Ovary (tissue), 9 donors: ENCODE results near the gene SPTA1. TPM values are rescaled to one million over a fixed set of nuclear protein-coding genes. Genes with fewer than 3 reads are reported as not detected.

ENCODE experiments used
- DNase-seq, 5 donors: peaks; one replicate each; pipeline ENCODE4 v3.0.0-alpha.2; 2019 to 2020
- H3K27ac ChIP-seq, 2 donors: fragments of 200-600 bp; one replicate each; pipeline versions ENCODE4 v1.5.1 to v1.8.0; 2019 to 2022
- H3K27me3 ChIP-seq: fragments of 200-600 bp; one replicate; pipeline ENCODE4 v1.8.0; 2022
- H3K36me3 ChIP-seq: fragments of 200-600 bp; sonication (generic); one replicate; pipeline ENCODE4 v1.5.1; 2019
- H3K4me1 ChIP-seq: one replicate; pipeline ENCODE4 v1.8.1; 2013; ENCODE audit warnings: mild to moderate bottlenecking, moderate library complexity; ENCODE audit not compliant: insufficient read depth
- H3K4me3 ChIP-seq: fragments of 200-600 bp; sonication (generic); one replicate; pipeline ENCODE4 v1.5.1; 2017
- H3K9me3 ChIP-seq, 2 donors: fragments of 200-600 bp in 1 of 2; sonication (generic) in 1 of 2; one replicate each; pipeline versions ENCODE4 v1.5.1 to v1.8.1; 2013 to 2019; ENCODE audit warnings: mild to moderate bottlenecking in 1 of 2, moderate library complexity in 1 of 2
- EP300 ChIP-seq: sonication (generic); formaldehyde crosslinking; IDR thresholded peaks from one replicate; pipeline ENCODE4 v1.6.1; 2017; ENCODE audit warnings: antibody characterized with exemption
- POLR2A ChIP-seq: fragments of 450-650 bp; IDR thresholded peaks from one replicate; pipeline ENCODE4 v1.6.1; 2017; ENCODE audit warnings: antibody characterized with exemption, mild to moderate bottlenecking, moderate library complexity
- WGBS, 3 donors: extraction: QIAGEN DNeasy Blood & Tissue Kit in 1 of 3; methylation state at CpG; one replicate each; pipeline versions ENCODE4 v1.1.5 to v1.1.7; 2013 to 2017; 5-methylcytosine and 5-hydroxymethylcytosine counted together
- intact Hi-C, 4 donors: fragments of 100-400 bp; cut with DNase I; formaldehyde crosslinking; loops; one replicate each; pipeline versions ENCODE4 v1.11.0 to v1.15.1; 2022 to 2023
- polyA plus RNA-seq, 2 donors: library from polyadenylated mRNA; stranded (reverse); fragments of 200-250 nt in 1 of 2; fragments of 350-450 nt in 1 of 2; fragmentation: Illumina TruSeq in 1 of 2; extraction: RNeasy Lipid Tissue Mini Kit (QIAGEN cat#74804) in 1 of 2; gene quantifications; one replicate each; pipeline ENCODE4 v1.2.3, GENCODE V29; 2013 to 2014
- total RNA-seq, 7 donors: library from RNA; depleted of rRNA in 2 of 7; stranded (reverse); fragments of >200 nt in 2 of 7; fragmentation: NEBNext Ultra II Directional in 3 of 7; extraction: Animal tissue kit (Norgen Biotek cat#: 25700) in 3 of 7; gene quantifications; one replicate each; pipeline versions ENCODE4 v1.1.0 to v1.2.4, GENCODE V29; 2016 to 2023
- TF ChIP-seq, protein P1 (sequence below), 3 donors: fragments of 450-650 bp in 2 of 3; fragments of 200-600 bp in 1 of 3; IDR thresholded peaks; one replicate each; pipeline versions ENCODE4 v1.5.1 to v1.8.0; 2016 to 2022; ENCODE audit warnings: antibody characterized with exemption in 3 of 3, mild to moderate bottlenecking in 1 of 3
- donor health status: DM: no; HTN: no; CAD: no; lungs with moderate emphysema.
- donor health status: DM: no; HTN: no; CAD: no.
- donor health status: Bipolar disorder and iron deficiency.
- donor health status: DM: yes; HTN: yes; CAD: no.
- donor health status: DM: no; HTN: no; CAD: no.
- donor health status: DM: yes; HTN: yes; CAD: no.

SPTA1 gene
- total and polyA plus RNA-seq, 9 donors: 0.07 to 1.8 (median 0.17) TPM; not detected in 2

DNA sequence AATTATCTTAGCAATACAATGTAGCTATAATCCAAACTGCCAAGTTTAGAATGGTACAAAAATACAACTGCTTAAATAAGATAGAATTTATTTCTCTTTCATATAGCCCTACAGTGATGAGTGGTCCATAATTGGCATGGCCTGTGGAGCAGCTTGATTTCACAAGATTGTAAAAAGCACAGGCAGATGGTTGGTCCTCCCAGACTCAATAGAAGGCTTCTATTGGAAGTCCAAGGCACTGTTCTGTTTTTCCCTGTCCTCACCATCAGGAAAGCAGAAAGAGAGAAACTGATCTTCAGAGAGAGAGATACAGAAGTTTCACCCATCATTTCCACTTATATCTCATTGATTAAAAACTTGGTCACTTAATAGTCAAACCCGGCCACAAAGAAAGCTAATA, 114.3 kb downstream of the SPTA1 start:
- TF ChIP-seq, protein P1, sequence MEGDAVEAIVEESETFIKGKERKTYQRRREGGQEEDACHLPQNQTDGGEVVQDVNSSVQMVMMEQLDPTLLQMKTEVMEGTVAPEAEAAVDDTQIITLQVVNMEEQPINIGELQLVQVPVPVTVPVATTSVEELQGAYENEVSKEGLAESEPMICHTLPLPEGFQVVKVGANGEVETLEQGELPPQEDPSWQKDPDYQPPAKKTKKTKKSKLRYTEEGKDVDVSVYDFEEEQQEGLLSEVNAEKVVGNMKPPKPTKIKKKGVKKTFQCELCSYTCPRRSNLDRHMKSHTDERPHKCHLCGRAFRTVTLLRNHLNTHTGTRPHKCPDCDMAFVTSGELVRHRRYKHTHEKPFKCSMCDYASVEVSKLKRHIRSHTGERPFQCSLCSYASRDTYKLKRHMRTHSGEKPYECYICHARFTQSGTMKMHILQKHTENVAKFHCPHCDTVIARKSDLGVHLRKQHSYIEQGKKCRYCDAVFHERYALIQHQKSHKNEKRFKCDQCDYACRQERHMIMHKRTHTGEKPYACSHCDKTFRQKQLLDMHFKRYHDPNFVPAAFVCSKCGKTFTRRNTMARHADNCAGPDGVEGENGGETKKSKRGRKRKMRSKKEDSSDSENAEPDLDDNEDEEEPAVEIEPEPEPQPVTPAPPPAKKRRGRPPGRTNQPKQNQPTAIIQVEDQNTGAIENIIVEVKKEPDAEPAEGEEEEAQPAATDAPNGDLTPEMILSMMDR (IDR thresholded peaks at IDR 0.05): no peak
- TF ChIP-seq POLR2A (no peak), EP300 (no peak)
- no peaks in the 10 kb centered on the region for H3K9me3 ChIP-seq
- 77 to 86% (median 81%) methylated on average over 1 of the region's 1 CpG for WGBS, 3 donors

DNA sequence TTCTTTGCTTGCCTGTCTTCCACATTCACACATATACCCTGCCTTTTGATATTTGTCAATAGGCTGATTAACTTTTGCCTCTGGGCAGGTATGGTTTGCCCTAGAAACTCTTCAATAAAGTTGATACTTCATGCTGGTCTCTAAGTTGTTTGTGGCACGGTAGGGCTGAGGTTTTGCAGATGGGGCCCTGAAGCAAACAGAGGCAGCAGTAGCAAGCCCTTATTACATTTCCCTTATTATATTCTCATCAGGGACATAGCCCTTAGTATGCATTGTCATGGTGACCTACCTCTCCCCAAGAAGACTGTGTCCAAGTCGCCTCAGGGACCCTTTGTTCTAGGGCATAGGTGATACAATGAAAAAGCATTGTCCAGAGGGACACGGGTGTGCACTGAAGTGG, 116.0 kb downstream of the SPTA1 start, which contains the start of gene OR6P1:
OR6P1 (minus strand) TSS at position 101 of the 400 bp plus-strand sequence. CDS start 6,976 bp downstream, outside the sequence.
- DNase-seq: no peak
- Histone ChIP-seq H3K4me3 (no peak within 1 kb of the TSS), H3K4me1 (no peaks in the 10 kb centered on the region), H3K27ac (no peak within 1 kb of the TSS), H3K9me3 (no peaks in the 10 kb centered on the region), H3K36me3 (no peaks in the 10 kb centered on the region), H3K27me3 (no peaks in the 10 kb centered on the region)
- TF ChIP-seq, protein P1 (IDR thresholded peaks at IDR 0.05): no peak
- intact Hi-C loops: no loop called here
- WGBS, 3 donors: 79 to 82% (median 80%) methylated on average over 3 of the region's 3 CpGs

More for the DNA sequence above, 114.3 kb downstream of the SPTA1 start:
- Histone ChIP-seq H3K4me1 (no peaks in the 10 kb centered on the region), H3K27ac (no peak overlapping the region), H3K27me3 (no peaks in the 10 kb centered on the region), H3K36me3 (no peaks in the 10 kb centered on the region), H3K4me3 (no peak overlapping the region)
- intact Hi-C loops: no loop called here
- no peak for DNase-seq

DNA sequence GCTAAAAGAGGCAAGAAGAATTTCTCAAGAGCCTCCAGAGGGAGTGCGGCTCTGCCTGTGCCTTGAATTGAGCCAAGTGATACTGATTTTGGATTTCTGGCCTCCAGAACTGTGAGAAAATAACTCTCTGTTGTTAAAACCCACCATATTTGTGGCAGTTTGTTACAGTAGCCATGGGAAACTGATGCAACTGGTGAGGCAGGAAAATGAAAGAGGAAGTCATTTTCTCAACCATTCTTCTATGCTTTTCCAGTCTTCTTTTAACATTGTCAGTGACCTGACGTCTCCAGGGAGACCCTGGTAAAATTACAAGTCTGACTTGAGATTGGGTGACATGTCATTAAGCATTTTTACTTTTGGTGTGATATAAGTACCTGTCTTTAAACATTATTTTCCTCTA, 121.9 kb downstream of the SPTA1 start:
- intact Hi-C loops: no loop called here
- no peak overlapping the region for H3K27ac ChIP-seq
- TF ChIP-seq, protein P1 (IDR thresholded peaks at IDR 0.05): no peak
- TF ChIP-seq EP300: no peak
- TF ChIP-seq POLR2A: no peak
- no peaks in the 10 kb centered on the region for H3K36me3 ChIP-seq
- WGBS, 3 donors: 72 to 78% (median 76%) methylated on average over 2 of the region's 2 CpGs
- no peaks in the 10 kb centered on the region for H3K9me3 ChIP-seq
- H3K27me3 ChIP-seq: no peaks in the 10 kb centered on the region
- H3K4me3 ChIP-seq: no peak overlapping the region
- H3K4me1 ChIP-seq: no peaks in the 10 kb centered on the region
- DNase-seq: no peak

DNA sequence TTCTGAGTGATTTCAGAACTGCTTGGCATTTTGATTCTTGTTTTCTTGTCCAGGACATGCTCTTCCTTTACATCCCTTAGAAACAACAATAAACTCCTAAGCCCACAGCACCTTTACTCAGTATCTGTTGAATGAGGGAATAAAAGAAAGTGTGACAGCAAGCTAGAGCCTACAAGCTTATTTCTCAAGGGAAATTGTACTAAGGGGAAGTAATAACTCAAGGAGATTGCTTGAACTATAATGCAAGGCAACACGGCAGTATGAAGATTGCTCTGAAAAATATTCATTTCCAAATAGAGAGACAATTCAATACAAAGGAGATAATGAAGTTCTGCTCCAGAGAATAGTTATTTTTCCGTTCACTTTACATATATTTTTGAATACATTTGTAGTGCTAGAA, 122.7 kb downstream of the SPTA1 start:
- 67 to 73% (median 72%) methylated on average over 2 of the region's 2 CpGs for WGBS, 3 donors
- Histone ChIP-seq H3K4me1 (no peaks in the 10 kb centered on the region), H3K27me3 (no peaks in the 10 kb centered on the region), H3K4me3 (no peak overlapping the region), H3K9me3 (no peaks in the 10 kb centered on the region), H3K27ac (no peak overlapping the region), H3K36me3 (no peaks in the 10 kb centered on the region)
- intact Hi-C loops: no loop called here
- DNase-seq: no peak
- TF ChIP-seq POLR2A (no peak), EP300 (no peak)
- TF ChIP-seq, protein P1 (IDR thresholded peaks at IDR 0.05): no peak

Other genes with a start within 250 kb of the SPTA1 start
- not detected for gene OR10K1, start 224.9 kb downstream of the SPTA1 start, total RNA-seq
- gene OR10K1, start 224.9 kb downstream of the SPTA1 start, polyA plus RNA-seq: not detected
- not detected for gene OR10R2, start 214.5 kb downstream of the SPTA1 start, total RNA-seq
- not detected for gene OR10R2, start 214.5 kb downstream of the SPTA1 start, polyA plus RNA-seq
- gene OR6Y1, start 132.3 kb downstream of the SPTA1 start, total RNA-seq: not detected
- not detected for gene OR6Y1, start 132.3 kb downstream of the SPTA1 start, polyA plus RNA-seq
- gene OR6P1, start 116.1 kb downstream of the SPTA1 start, total RNA-seq: not detected
- not detected for gene OR6P1, start 116.1 kb downstream of the SPTA1 start, polyA plus RNA-seq
- not detected for gene OR10X1, start 106.8 kb downstream of the SPTA1 start, total RNA-seq
- gene OR10X1, start 106.8 kb downstream of the SPTA1 start, polyA plus RNA-seq: not detected
- gene OR10Z1, start 81.4 kb downstream of the SPTA1 start, total RNA-seq: not detected
- not detected for gene OR10Z1, start 81.4 kb downstream of the SPTA1 start, polyA plus RNA-seq
- gene OR6K2, start 13.9 kb upstream of the SPTA1 start, total RNA-seq: not detected
- not detected for gene OR6K2, start 13.9 kb upstream of the SPTA1 start, polyA plus RNA-seq
- under 1 TPM in 1 of 7 donors, not detected in 6; 0.11 TPM for gene OR6K3, start 34.0 kb upstream of the SPTA1 start, total RNA-seq
- gene OR6K3, start 34.0 kb upstream of the SPTA1 start, polyA plus RNA-seq: not detected
- gene OR6K6, start 68.0 kb upstream of the SPTA1 start, total RNA-seq: not detected
- not detected for gene OR6K6, start 68.0 kb upstream of the SPTA1 start, polyA plus RNA-seq
- gene OR6N1, start 85.5 kb upstream of the SPTA1 start, total RNA-seq: not detected
- gene OR6N1, start 85.5 kb upstream of the SPTA1 start, polyA plus RNA-seq: not detected
- gene OR6N2, start 94.5 kb upstream of the SPTA1 start, total RNA-seq: not detected
- not detected for gene OR6N2, start 94.5 kb upstream of the SPTA1 start, polyA plus RNA-seq
- 10 to 100 TPM in 1 of 7 donors, 1 to 10 TPM in 5, under 1 TPM in 1; 0.71 to 26.5 (median 2.8) TPM for gene MNDA, start 144.6 kb upstream of the SPTA1 start, total RNA-seq
- gene MNDA, start 144.6 kb upstream of the SPTA1 start, polyA plus RNA-seq: 1 to 10 TPM; 1.7 to 8.7 TPM
- 1 to 10 TPM in 2 of 7 donors, under 1 TPM in 4, not detected in 1; 0.28 to 1.8 (median 0.50) TPM for gene PYHIN1, start 244.8 kb upstream of the SPTA1 start, total RNA-seq
- gene PYHIN1, start 244.8 kb upstream of the SPTA1 start, polyA plus RNA-seq: 1 to 10 TPM in 1 of 2 donors, under 1 TPM in 1; 0.16 to 1.9 TPM